G401.6 (cell line): ENCODE data around the gene CAMK1D.
"Not testable (repeated sequence)": the region's sequence is repeated elsewhere in the genome, so short reads cannot be mapped to it uniquely, and the experiment has no call there.

Source experiments
- FAIRE-seq: peaks from 2 replicates; lab custom pipeline; 2012; peaks lifted over from hg19 to GRCh38; lab: Jason Lieb, UNC

The CAMK1D gene

DNA sequence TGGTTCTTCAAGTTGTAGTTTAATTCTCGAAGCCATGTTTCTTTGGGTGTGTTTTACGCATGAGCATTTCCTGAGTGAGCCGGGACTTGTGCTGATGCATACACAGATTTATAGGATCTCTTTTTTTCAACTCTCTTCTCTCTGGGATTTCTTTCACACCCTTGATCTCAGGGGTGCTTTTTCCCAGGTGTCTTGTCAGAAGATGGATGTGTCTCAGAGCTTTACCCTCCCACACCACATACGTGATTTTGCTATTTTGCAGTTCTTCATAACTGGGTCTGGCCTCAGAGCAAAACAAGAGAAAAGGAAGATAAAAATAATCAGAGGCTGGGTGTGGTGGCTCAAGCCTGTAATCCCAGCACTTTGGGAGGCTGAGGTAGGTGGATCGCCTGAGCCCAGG lies 177.0 kb downstream of the CAMK1D start:
- no peak for FAIRE-seq

DNA sequence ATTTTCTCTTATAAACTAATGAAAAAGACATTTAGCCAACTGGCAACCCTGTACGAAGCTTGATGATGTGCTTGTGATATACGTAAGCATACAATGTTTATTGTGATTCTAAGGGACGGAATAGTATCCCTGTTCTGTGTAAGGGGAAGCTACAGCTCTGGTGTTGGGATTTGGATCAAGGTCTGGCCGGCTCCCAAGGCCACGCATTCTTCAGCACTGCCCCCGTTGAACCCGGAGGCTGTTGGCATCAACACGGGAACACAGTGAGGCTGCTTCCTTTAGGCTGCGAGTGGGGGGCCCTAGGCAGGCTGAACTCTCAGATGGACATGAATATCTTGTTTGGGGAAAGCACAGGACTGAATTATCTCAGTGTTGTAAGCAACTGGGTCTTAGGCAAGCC lies 180.6 kb downstream of the CAMK1D start:
- no peak for FAIRE-seq

DNA sequence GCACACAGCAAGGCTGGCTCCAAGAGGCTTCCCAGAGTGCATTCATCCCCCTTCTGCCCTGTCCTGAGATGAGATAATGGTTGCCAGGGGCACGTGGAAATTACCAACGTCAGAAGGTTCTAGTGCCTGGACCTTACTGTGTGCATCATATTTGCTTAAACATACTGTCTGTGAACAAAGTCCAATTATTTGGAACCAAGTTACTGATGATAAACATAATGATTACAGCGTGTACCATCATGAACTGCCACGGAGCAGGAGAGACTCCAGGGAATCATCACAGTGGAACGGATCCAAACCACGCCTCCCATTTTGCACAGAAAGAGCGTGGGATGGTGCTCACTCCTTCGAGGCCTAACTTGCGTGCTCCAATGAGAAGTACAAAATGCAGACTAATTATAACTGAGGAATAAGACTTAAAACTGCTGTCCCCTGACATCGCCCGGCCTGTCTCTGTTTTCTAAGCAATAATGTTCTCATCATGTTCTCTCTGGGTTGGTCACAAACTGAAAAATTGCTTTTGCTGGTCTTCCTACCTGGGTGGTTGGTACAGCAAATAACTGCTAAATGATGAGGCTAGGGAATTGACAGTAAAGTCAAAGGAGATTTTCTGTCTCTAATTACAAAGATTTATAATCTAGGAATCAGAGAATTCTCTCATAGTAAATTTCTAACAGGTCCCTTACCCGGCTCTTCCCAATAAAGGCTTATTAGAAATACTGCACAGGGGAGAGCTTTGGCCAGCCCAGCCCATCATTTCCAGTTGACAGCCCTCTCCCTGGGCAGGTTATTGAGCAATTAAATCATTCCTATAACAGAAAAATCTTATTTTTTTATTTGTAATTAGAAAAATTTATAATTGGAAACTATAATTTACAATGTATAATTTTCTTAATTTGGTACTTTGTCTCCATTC lies 182.2 kb downstream of the CAMK1D start:
- FAIRE-seq = no peak

DNA sequence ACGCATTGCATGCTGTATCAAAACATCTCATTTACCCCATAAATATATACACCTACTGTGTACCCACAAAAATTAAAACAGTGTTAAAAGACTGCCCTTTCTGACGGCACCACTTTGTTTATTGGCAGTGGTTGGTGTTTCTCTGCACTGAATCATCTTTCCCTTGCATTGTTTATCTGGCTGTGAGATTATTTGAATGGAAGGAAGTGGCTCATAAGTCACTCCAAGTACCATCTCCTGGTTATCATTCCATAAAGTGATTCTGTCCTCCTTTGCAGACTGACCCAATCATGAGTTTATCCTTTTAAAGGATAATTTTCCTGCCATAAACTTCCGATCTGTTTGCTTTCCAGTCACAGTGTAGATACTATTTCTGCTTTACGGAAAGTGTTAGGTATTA lies 183.8 kb downstream of the CAMK1D start:
- no peak for FAIRE-seq

DNA sequence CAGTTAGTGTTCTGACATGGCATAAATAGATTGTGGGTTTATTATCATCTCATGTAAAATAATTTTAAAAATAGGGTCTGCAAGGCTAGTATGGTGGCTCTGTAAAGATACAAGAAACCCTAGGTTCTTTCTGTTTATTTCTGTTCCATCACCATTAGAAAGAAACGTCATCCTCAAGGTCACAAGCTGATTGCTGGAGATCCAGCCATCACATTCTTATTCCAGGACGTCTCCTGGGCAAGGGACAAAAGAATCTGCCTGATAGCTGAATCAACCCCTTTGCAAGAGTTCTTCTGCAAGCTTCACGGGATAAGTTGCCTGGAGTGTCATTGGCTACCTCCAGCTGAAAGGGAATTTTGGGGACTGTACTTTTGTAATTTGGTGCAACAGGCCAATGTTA lies 184.4 kb downstream of the CAMK1D start:
- FAIRE-seq = no peak

DNA sequence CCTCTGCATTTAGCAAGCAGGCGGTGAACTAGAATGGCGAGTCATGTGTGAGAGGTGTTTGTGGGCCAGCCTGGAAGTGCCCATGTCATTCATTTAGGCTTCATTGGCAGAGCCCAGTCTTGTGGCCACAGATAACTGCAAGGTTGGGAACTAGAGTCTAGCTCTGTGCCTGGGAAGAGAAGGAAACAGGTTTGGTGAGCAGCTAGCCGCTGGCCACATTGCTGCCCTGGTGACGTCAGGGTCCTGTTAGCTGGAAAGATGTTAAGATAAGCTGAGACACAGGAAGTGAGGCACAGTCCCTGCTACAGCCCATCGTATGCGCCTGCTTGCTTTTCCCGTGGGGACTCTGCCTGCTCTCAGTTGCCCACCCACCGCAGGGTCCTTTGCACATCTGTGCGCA lies 185.5 kb downstream of the CAMK1D start:
- FAIRE-seq = no peak

DNA sequence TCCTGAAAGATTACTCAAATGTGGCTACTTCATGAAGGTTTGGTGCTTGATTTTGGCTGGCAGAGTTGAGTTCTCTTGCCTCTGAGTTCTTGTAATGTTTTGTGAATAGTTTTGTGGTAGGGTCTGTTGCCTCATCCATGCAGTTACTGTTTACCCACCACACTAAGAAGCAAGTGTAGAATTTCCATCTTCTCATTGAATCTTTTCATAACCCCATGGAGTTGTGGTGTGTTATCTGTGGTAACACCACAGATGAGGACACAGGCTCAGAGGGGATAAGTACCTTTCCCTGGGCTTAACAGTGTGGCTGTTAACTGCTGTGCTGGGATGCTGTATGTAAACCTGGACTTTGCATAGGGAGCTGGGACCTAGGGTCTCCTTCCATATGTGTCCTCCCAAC lies 186.3 kb downstream of the CAMK1D start:
- FAIRE-seq = no peak

DNA sequence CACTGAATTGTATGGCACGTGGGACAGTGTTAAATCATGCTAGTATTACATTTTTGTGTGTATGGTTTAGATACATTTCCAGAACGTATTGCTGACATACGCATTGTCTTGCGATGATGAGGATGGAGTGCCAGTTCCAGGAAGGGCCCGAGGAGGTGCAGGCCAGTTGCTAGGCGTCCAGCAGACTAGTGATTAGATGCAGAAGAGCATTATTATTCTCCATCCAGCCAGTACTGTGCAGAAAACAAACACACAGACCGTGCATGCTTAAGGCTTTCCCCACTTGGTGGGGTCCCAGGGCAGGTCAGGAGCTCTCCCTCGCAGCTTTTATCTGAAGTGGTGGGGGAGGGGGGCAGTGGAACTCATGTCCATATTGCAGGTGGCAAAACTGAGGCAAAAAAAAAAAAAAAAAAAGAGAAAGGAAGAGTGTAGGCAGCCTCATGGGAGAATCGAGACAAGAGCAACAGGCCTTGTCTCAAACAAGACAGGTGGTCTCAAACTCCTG lies 189.2 kb downstream of the CAMK1D start:
- FAIRE-seq = no peak

DNA sequence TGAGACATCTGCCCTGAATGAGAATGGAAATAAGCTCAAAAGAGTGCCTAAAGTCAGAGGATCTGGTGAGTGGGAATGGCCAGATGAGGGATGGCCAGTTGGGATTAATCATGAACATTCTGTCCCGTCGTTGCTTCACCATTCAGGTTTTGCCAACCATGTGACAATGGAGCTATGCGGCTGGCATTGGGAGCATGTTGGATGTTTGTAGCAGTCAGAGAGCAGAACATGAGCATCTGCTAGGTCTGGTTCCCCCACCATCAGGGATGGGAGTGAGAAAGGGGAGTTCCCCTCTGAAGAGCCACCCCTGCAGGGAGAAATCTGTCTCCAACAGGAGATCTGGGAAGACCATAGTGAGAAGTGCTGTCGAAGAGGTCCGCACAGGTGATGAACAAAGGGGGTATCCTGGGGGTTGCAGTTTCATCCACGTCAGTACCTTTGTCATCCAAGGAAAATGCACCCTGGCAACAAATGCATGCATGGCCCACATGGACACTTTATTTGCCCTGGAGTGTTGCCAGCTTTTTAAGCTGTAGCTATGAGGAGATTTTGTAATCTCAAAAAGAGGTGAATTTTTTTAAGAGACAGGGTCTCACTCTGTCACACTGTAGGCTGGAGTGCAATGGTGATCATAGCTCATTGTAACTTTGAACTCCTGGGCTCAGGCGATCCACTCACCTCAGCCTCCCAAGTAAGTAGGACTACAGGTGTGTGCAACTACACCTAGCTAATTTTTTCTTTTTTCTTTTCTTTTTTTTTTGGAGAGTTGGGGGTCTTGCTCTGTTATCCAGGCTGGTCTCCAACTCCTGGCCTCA lies 190.2 kb downstream of the CAMK1D start:
- FAIRE-seq = no peak

DNA sequence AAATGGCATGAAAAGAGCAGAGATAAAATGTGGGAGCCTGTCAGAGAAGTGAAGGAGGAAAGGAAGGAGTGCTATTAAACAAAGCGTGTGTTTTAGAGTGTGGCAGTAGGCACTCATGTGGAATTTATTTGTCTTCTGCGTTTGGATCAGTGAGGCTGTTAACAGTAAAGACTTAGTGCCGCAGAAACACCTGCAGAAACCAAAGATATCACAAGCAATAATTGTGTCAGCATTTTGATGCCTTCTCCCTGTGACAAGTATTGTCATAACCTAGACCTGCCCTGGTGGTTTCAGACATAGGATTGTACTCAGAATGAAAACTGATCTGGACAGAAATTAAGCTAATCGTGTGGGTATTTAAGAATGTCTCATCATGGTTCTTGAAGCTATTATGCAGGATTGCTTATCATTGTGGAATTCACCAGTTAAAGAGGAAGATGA lies 191.0 kb downstream of the CAMK1D start:
- FAIRE-seq = no peak

DNA sequence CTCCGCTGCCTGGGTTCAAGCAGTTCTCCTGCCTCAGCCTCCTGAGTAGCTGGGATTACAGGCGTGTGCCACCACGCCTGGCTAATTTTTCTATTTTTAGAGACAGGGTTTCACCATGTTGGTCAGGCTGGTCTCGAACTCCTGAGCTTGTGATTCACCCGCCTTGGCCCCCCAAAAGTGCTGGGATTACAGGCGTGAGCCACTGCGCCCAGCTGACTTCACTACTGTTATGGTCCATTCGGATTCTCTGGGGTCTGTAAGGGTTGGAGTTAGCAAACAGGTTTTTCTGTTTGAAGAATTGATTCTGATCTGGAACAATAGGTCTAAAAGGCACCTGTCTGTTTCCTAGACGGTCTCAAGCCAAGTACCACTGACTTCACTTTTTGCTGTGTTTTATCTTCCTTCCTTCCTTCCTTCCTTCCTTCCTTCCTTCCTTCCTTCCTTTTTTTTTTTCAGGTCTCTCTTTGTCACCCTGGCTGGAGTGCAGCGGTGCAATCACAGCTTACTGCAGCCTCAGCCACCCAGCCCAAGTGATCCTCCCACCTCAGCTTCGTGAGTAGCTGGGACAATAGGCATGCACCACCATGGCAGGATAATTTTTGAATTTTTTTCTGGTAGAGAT lies 192.2 kb downstream of the CAMK1D start:
- no peak for FAIRE-seq

DNA sequence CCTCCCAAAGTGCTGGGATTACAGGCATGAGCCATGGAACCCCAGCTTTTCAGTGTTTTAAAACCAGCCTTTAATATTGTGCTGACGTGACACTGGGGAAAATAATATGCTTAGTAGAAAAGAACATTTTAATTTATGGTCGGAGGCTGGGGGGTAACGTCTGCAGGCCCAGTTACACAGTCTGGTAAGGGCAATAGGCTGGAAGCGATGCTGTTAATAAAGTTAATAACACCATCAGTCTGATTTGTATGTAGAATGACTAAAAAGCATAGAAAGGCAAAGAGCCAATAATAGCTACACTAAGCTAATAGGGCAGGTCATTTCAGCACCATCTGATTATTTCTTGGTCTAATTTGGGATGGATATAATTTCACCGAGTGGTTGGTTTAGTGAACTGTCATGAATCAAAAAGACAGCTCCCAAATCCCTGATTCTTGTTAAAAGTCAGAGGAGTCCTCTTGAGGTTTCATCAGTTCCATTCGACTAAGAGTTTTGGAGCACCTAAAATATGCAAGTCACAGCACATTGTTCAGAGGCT lies 192.9 kb downstream of the CAMK1D start:
- FAIRE-seq = no peak

DNA sequence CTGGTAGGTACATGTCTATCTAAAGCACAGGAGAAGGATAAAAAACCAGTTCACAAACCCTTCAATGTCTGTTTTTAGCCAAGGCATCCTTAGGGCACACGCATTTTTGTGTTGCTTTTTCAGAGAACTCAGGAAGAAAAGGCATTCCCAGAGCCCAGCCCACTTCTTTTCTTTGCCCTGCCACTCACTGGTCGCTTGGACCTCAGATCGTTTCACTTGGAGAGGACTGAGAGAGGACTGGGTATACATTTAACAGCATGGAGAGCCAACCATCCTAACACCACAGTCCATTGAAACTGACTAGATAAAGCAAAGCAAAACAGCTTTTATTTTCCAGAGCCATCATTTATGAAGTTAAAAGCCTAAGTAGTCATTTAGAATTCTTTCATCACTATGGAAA lies 194.2 kb downstream of the CAMK1D start:
- FAIRE-seq = no peak

DNA sequence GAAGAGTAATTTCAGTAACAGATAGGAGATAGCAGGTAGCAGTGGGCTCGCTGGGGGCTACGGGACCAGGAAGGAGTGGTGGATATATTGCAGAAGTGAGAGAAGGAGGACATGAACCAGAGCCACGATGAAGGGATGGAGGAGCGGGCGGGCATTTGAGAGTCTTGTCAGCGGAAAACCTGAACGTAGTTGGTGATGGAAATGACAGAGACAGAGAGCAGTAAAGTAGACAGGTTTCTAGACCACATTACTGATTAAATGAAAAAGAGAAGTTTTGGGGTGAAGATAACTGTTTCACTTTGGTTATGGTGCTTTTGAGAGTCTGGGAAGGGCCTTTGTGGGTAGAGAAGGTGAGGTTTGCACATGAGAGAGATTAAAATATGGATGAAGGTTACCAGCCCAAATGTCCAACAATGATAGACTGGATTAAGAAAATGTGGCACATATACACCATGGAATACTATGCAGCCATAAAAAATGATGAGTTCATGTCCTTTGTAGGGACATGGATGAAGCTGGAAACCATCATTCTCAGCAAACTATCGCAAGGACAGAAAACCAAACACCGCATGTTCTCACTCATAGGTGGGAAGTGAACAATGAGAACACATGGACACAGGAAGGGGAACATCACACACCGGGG lies 196.9 kb downstream of the CAMK1D start:
- FAIRE-seq = not testable (repeated sequence)

DNA sequence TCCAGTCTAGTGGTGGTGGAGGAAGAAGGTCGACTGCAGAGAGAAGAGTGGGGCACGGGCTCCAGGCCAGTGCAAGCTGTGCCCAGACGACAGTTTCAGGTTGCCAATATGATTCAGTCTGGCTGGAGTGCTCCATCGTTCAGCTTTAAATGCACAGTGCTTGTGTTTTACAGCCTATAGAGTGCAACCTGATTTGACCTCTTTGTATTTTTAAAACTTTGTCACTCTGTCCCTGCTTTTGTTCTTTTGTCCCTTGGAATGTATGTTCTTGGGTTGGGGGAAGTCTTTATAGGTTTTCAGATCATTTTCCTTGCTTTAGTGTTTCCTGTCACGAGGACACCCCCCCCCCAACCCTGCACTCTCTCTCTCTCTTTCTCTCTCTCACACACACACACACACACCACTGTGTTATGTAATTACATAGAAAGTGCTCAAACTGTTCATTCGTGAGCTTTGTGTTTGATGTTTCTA lies 198.0 kb downstream of the CAMK1D start:
- no peak for FAIRE-seq

DNA sequence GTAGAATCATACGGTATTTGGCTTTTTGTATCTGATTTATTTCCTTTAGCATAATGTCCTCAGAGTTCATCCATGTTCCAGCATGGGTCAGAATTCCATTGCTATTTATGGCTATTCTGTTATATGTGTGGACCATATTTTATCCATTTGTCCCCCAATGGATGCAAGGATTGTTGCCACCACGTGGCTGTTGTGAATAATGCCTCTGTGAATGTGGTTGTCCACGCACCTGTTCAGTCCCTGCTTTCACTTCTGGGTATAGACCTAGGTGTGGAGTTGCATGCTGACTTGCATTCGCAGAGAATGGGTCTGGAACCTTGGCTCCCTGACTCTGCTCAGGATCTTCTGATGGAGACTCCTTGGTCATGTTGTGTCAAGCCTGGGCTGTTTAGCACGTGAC lies 199.9 kb downstream of the CAMK1D start:
- no peak for FAIRE-seq

DNA sequence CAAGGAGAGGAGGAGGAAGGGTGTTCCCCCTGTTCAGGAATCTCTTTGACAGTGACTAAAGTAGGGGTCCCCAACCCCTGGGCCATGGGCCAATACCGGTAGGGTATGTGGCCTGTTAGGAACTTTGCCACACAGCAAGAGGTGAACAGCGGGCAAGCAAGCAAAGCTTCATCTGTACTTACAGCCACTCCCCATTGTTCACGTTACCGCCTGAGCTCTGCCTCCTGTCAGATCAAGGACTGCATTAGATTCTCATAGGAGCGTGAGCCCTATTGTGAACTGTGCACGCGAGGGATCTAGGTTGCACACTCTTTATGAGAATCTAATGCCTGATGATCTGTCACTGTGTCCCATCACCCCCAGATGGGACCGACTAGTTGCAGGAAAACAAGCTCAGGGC lies 201.6 kb downstream of the CAMK1D start:
- no peak for FAIRE-seq

DNA sequence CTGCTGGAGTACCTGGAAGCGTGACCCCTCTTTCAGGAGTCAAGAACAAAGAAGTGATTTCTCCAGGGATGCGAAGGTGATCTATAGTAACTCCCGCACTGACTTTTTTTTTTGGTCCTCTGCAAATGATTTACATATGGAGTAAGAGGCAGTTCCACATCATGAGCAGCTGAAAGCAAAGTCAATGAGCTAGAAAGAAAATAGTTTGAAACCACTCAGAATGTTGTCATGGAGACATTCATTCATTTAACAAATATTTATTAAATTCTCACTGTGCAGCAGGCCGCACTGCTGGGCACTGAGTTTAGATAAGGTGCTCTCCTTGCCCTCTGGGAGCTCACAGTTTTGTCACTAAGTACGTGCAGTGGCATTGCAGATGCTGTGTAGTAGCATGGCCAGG lies 206.7 kb downstream of the CAMK1D start:
- FAIRE-seq = no peak

DNA sequence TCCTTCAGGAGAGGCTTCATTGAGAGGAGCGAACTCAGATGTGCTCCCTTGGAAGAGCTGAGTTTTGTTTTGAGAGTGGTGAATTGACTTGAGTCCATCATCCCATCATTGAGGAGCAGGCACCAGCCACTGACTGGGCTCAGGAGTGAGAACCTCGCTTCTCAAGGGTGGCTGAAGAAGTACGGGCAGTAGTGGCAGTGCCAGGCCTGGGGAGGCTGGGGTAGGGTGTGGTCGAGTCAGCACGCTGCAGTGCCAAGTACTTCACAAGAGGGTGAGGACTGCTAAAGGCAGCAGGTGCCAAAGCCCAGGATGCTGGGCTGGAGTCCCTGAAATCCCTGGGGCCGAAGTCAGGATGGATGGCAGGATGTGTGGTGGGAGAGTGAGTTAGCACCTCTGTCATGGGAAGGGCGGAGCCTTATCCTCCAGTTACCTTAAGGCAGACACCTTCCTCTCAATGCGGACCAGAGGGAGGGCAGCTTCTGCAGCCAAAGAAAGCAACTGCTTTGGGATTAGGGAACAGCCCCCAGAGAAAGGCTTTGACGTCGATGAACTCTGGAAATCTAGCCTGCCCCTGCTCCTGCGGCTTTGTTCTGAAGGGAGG lies 210.3 kb downstream of the CAMK1D start:
- FAIRE-seq = no peak

DNA sequence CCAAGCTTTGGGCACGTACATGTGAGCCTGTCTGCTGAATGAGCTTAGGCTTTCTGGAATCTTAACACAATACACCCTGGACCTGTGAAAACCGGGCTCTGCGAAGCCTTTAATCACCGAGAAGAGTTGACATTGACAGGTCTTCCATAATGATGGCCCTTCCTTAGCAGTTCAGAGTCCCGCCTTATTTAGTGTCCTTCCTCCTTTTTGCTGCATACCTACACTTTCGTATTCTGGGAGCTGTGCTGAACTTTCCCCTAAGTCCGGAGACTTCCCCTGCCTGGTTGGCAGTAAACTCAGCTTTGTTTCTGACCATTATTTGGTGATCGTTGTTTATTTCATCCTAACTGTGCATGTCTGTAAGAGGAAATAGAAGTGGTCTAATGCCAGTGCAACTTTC lies 212.0 kb downstream of the CAMK1D start:
- FAIRE-seq = no peak

DNA sequence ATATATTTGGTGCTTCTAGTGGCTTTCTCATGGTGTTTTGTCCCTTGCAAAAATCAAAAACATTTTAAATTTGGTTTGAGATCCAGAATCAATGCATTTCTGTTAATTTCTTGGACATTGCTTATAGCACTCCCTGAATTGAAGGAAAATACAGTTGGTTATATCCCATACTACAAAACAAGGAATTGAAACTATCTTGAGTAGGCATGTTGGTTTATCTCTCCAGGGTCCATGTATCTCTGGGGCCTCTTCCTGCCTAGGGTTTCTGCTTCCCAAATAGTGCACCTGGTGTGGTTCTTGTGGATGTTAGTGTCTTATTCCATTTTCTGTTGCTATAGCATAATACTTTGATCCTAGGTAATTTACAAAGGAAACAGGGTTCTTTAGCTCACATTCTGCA lies 212.4 kb downstream of the CAMK1D start:
- FAIRE-seq = no peak
